Activated CD4-positive, alpha-beta T cell treated with anti-CD3 and anti-CD28 coated beads, Interleukin-2, amount 10 ng/mL, durations not matched to agents 7 days and 5 days (primary cell): ENCODE measurements around the gene NR1D2. TPM values are rescaled to one million over a fixed set of nuclear protein-coding genes. Genes with fewer than 3 reads are reported as not detected.
"Not testable (repeated sequence)": the region's sequence is repeated elsewhere in the genome, so short reads cannot be mapped to it uniquely, and the experiment has no call there.

Experiments
- CTCF ChIA-PET: fragments of 350-600 bp; sonication (Branson Sonifier 250); formaldehyde crosslinking; loops from one replicate; lab custom pipeline; 2021; ENCODE audit warnings: antibody characterized with exemption; lab: Charles Lee
- POLR2A ChIA-PET: fragments of 350-600 bp; sonication (Branson Sonifier 250); formaldehyde crosslinking; loops from one replicate; lab custom pipeline; 2021; ENCODE audit warnings: antibody characterized with exemption; lab: Charles Lee
- DNase-seq: peaks from one replicate; pipeline ENCODE4 v3.0.0-alpha.2; 2020
- H3K27ac Mint-ChIP-seq: one replicate; pipeline ENCODE4 v1.8.0; 2021; ENCODE audit warnings: mild to moderate bottlenecking, moderate library complexity, mixed read lengths
- H3K27me3 Mint-ChIP-seq: one replicate; pipeline ENCODE4 v1.8.0; 2021; ENCODE audit warnings: mixed read lengths
- H3K36me3 Mint-ChIP-seq: one replicate; pipeline ENCODE4 v1.8.0; 2021; ENCODE audit warnings: low read depth, mixed read lengths
- H3K4me1 Mint-ChIP-seq: one replicate; pipeline ENCODE4 v1.8.0; 2021; ENCODE audit warnings: mixed read lengths
- H3K4me3 Mint-ChIP-seq: one replicate; pipeline ENCODE4 v1.8.0; 2021; ENCODE audit warnings: mild to moderate bottlenecking, moderate library complexity, mixed read lengths
- H3K9me3 Mint-ChIP-seq: one replicate; pipeline ENCODE4 v1.8.0; 2021; ENCODE audit warnings: mixed read lengths
- total RNA-seq, 2 experiments: library from RNA; stranded (reverse); gene quantifications; one replicate each; pipeline ENCODE4 v1.2.3, GENCODE V29; 2021

NR1D2 gene
- total RNA-seq, result 1 to 10 TPM; 5.9 TPM

- Mint-ChIP-seq H3K4me1 (peaks cover 25% of the 10 kb centered on the region), H3K27me3 (peaks cover 22% of the 10 kb centered on the region), H3K36me3 (peaks cover 1% of the 10 kb centered on the region), H3K27ac (peak within 1 kb of the TSS; percentile 92), H3K4me3 (peak within 1 kb of the TSS; percentile 81), H3K9me3 (peaks cover 2% of the 10 kb centered on the region)
- ChIA-PET CTCF (interaction anchor here (1.2 kb wide), 1 partner anchor 24 kb away, joined by 4 read pairs; no protein-coding TSS in a partner anchor), POLR2A (interaction anchor here (1.6 kb wide), 1 partner anchor 28 kb away, joined by 8 read pairs; the partner anchor contains the start of genes NKIRAS1 and RPL15)
- DNase-seq, result peak; percentile 73
Measured at GRCh38 chr3:23944861-23945662, at the start of gene NR1D2. Gene NR1D2, plus strand, starts transcription at chr3:23945286. Its CDS starts 293 bp downstream, at chr3:23945579.

- DNase-seq, result no peak
- ChIA-PET CTCF (no interaction called here), POLR2A (no interaction called here)
- no peak overlapping the region for H3K4me3 Mint-ChIP-seq
- H3K27ac Mint-ChIP-seq, result no peak overlapping the region
- H3K36me3 Mint-ChIP-seq, result peaks cover 17% of the 10 kb centered on the region
- H3K4me1 Mint-ChIP-seq, result no peaks in the 10 kb centered on the region
- no peaks in the 10 kb centered on the region for H3K9me3 Mint-ChIP-seq
- H3K27me3 Mint-ChIP-seq, result no peaks in the 10 kb centered on the region
Measured at GRCh38 chr3:23900744-23901143, 44.3 kb upstream of the NR1D2 start.

GRCh38 chr3:23904545-23904944, 40.5 kb upstream of the NR1D2 start:
- no peak for DNase-seq
- Mint-ChIP-seq H3K4me1 (no peaks in the 10 kb centered on the region), H3K27me3 (no peaks in the 10 kb centered on the region), H3K27ac (no peak overlapping the region), H3K9me3 (no peaks in the 10 kb centered on the region), H3K4me3 (no peak overlapping the region), H3K36me3 (peaks cover 14% of the 10 kb centered on the region)
- ChIA-PET CTCF (no interaction called here), POLR2A (no interaction called here)

GRCh38 chr3:23909341-23909740, 35.7 kb upstream of the NR1D2 start:
- peaks cover 9% of the 10 kb centered on the region for H3K36me3 Mint-ChIP-seq
- no peaks in the 10 kb centered on the region for H3K9me3 Mint-ChIP-seq
- no peak for DNase-seq
- POLR2A ChIA-PET, result no interaction called here
- no peak overlapping the region for H3K27ac Mint-ChIP-seq
- H3K4me1 Mint-ChIP-seq, result peaks cover 2% of the 10 kb centered on the region
- no peak overlapping the region for H3K4me3 Mint-ChIP-seq
- CTCF ChIA-PET, result no interaction called here
- no peaks in the 10 kb centered on the region for H3K27me3 Mint-ChIP-seq

- Mint-ChIP-seq H3K27me3 (peaks cover 2% of the 10 kb centered on the region), H3K4me3 (no peak overlapping the region), H3K9me3 (no peaks in the 10 kb centered on the region), H3K27ac (no peak overlapping the region), H3K36me3 (peaks cover 6% of the 10 kb centered on the region), H3K4me1 (peaks cover 18% of the 10 kb centered on the region)
- ChIA-PET POLR2A (no interaction called here), CTCF (no interaction called here)
- DNase-seq, result no peak
Measured at GRCh38 chr3:23911397-23911796, 33.7 kb upstream of the NR1D2 start.

- H3K4me3 Mint-ChIP-seq, CTCF ChIA-PET, H3K27me3 Mint-ChIP-seq, H3K36me3 Mint-ChIP-seq, H3K27ac Mint-ChIP-seq, DNase-seq, H3K9me3 Mint-ChIP-seq: not testable (repeated sequence)
- H3K4me1 Mint-ChIP-seq, result peaks cover 18% of the 10 kb centered on the region
- POLR2A ChIA-PET, result interaction anchor here (0.7 kb wide), 1 partner anchor 9 kb away, joined by 6 read pairs; no protein-coding TSS in a partner anchor
Measured at GRCh38 chr3:23912335-23912734, 32.8 kb upstream of the NR1D2 start.

- H3K36me3 Mint-ChIP-seq, result peaks cover 17% of the 10 kb centered on the region
- peaks cover 24% of the 10 kb centered on the region for H3K4me1 Mint-ChIP-seq
- peaks cover 2% of the 10 kb centered on the region for H3K27me3 Mint-ChIP-seq
- no peak for DNase-seq
- no peak overlapping the region for H3K27ac Mint-ChIP-seq
- H3K4me3 Mint-ChIP-seq, result no peak overlapping the region
- ChIA-PET CTCF (no interaction called here), POLR2A (no interaction called here)
- no peaks in the 10 kb centered on the region for H3K9me3 Mint-ChIP-seq
Measured at GRCh38 chr3:23913182-23913581, 31.9 kb upstream of the NR1D2 start.

GRCh38 chr3:23913873-23914743, 31.0 kb upstream of the NR1D2 start:
- ChIA-PET POLR2A (no interaction called here), CTCF (interaction anchor here (0.6 kb wide), 1 partner anchor 70 kb away, joined by 3 read pairs; no protein-coding TSS in a partner anchor)
- no peaks in the 10 kb centered on the region for H3K9me3 Mint-ChIP-seq
- peaks cover 33% of the 10 kb centered on the region for H3K4me1 Mint-ChIP-seq
- no peak overlapping the region for H3K27ac Mint-ChIP-seq
- H3K4me3 Mint-ChIP-seq, result no peak overlapping the region
- peaks cover 2% of the 10 kb centered on the region for H3K27me3 Mint-ChIP-seq
- no peak for DNase-seq
- peaks cover 27% of the 10 kb centered on the region for H3K36me3 Mint-ChIP-seq

- Mint-ChIP-seq H3K4me3 (peak overlapping the region; percentile 99), H3K9me3 (no peaks in the 10 kb centered on the region), H3K36me3 (peaks cover 37% of the 10 kb centered on the region), H3K27me3 (peaks cover 2% of the 10 kb centered on the region), H3K27ac (no peak overlapping the region), H3K4me1 (peaks cover 45% of the 10 kb centered on the region)
- ChIA-PET POLR2A (interaction anchor here (0.5 to 1.1 kb wide), 2 partner anchors 104 to 1976 kb away, joined by 3 to 6 read pairs; no protein-coding TSS in a partner anchor), CTCF (interaction anchor here (0.6 kb wide), 1 partner anchor 762 kb away, joined by 3 read pairs; no protein-coding TSS in a partner anchor)
- no peak for DNase-seq
Measured at GRCh38 chr3:23915537-23916108, 29.5 kb upstream of the NR1D2 start.

GRCh38 chr3:23916152-23916885, 28.8 kb upstream of the NR1D2 start:
- no peak for DNase-seq
- no peaks in the 10 kb centered on the region for H3K9me3 Mint-ChIP-seq
- ChIA-PET POLR2A (interaction anchor here (0.5 to 1.2 kb wide), 7 partner anchors 24 to 1976 kb away, joined by 3 to 8 read pairs (median 5); no protein-coding TSS in a partner anchor), CTCF (interaction anchor here (0.6 to 1.2 kb wide), 5 partner anchors 9 to 762 kb away, joined by 3 to 5 read pairs (median 4); no protein-coding TSS in a partner anchor)
- peaks cover 42% of the 10 kb centered on the region for H3K36me3 Mint-ChIP-seq
- H3K27ac Mint-ChIP-seq, result peak overlapping the region; percentile 99
- peaks cover 45% of the 10 kb centered on the region for H3K4me1 Mint-ChIP-seq
- H3K27me3 Mint-ChIP-seq, result peaks cover 2% of the 10 kb centered on the region
- H3K4me3 Mint-ChIP-seq, result peak overlapping the region; percentile 99

- ChIA-PET CTCF (interaction anchor here (0.9 to 1.9 kb wide), 7 partner anchors 8 to 188 kb away, joined by 3 to 6 read pairs (median 4); no protein-coding TSS in a partner anchor), POLR2A (interaction anchor here (0.6 to 1.2 kb wide), 6 partner anchors 23 to 106 kb away, joined by 3 to 8 read pairs (median 5); no protein-coding TSS in a partner anchor)
- Mint-ChIP-seq H3K27me3 (peaks cover 2% of the 10 kb centered on the region), H3K4me3 (peak within 1 kb of the TSS; percentile 99), H3K4me1 (peaks cover 45% of the 10 kb centered on the region), H3K27ac (peak within 1 kb of the TSS; percentile 99), H3K36me3 (peaks cover 43% of the 10 kb centered on the region), H3K9me3 (no peaks in the 10 kb centered on the region)
- DNase-seq, result peak; percentile 98
Measured at GRCh38 chr3:23916886-23917678, 28.0 kb upstream of the NR1D2 start, which contains the start of the genes NKIRAS1 and RPL15. Gene NKIRAS1, minus strand, starts transcription at chr3:23916990. Its CDS starts 6,086 bp downstream, at chr3:23910904. Gene RPL15, plus strand, starts transcription at chr3:23917132. Its CDS starts 728 bp downstream, at chr3:23917860.
